Astrocyte (in vitro differentiated cells and primary cell): ENCODE results near the gene RTN3. TPM values are rescaled to one million over a fixed set of nuclear protein-coding genes. Genes with fewer than 3 reads are reported as not detected.
"Not testable (repeated sequence)": the region's sequence is repeated elsewhere in the genome, so short reads cannot be mapped to it uniquely, and the experiment has no call there.

Experiments used
- DNase-seq: peaks from one replicate; pipeline ENCODE4 v3.0.0-alpha.2; 2010; ENCODE audit warnings: low read depth
- FAIRE-seq: peaks from 2 replicates; lab custom pipeline; 2011; peaks lifted over from hg19 to GRCh38; lab: Jason Lieb, UNC
- H2AFZ ChIP-seq: 2 replicates; pipeline ENCODE4 v1.6.0; 2012; ENCODE audit warnings: low read depth, low read length, inconsistent platforms
- H3K27ac ChIP-seq: 2 replicates; pipeline ENCODE4 v1.5.1; 2011; ENCODE audit warnings: low read depth, low read length, inconsistent platforms
- H3K27me3 ChIP-seq: 2 replicates; pipeline ENCODE4 v1.6.0; 2011; ENCODE audit warnings: low read length, inconsistent platforms; ENCODE audit not compliant: insufficient read depth
- H3K36me3 ChIP-seq: 2 replicates; pipeline ENCODE4 v1.5.1; 2011; ENCODE audit warnings: low read length, inconsistent platforms; ENCODE audit not compliant: insufficient read depth
- H3K4me1 ChIP-seq: 2 replicates; pipeline ENCODE4 v1.5.1; 2011; ENCODE audit warnings: low read length, inconsistent platforms; ENCODE audit not compliant: insufficient read depth
- H3K4me2 ChIP-seq: 2 replicates; pipeline ENCODE4 v1.6.0; 2012; ENCODE audit warnings: low read length, inconsistent platforms
- H3K4me3 ChIP-seq: 2 replicates; pipeline ENCODE4 v1.5.1; 2011; ENCODE audit warnings: low read depth, mild to moderate bottlenecking, low read length, inconsistent platforms; ENCODE audit not compliant: insufficient read depth
- H3K79me2 ChIP-seq: 2 replicates; pipeline ENCODE4 v1.6.0; 2012; ENCODE audit warnings: mild to moderate bottlenecking, low read length, inconsistent platforms; ENCODE audit not compliant: insufficient read depth
- H3K9ac ChIP-seq: 2 replicates; pipeline ENCODE4 v1.6.0; 2012; ENCODE audit warnings: mild to moderate bottlenecking, low read length, inconsistent platforms
- H3K9me3 ChIP-seq: 2 replicates; pipeline ENCODE4 v1.5.1; 2012; ENCODE audit warnings: low read depth, mild to moderate bottlenecking, low read length, inconsistent platforms; ENCODE audit not compliant: insufficient read depth
- H4K20me1 ChIP-seq: 2 replicates; pipeline ENCODE4 v1.6.0; 2012; ENCODE audit warnings: low read length, inconsistent platforms; ENCODE audit not compliant: insufficient read depth
- H3K27ac Mint-ChIP-seq: one replicate; pipeline ENCODE4 v1.8.0; 2021; ENCODE audit warnings: mild to moderate bottlenecking, mixed read lengths; ENCODE audit not compliant: unreplicated experiment
- H3K27me3 Mint-ChIP-seq: one replicate; pipeline ENCODE4 v1.8.0; 2021; ENCODE audit warnings: low read depth, mixed read lengths; ENCODE audit not compliant: unreplicated experiment
- H3K36me3 Mint-ChIP-seq: one replicate; pipeline ENCODE4 v1.8.0; 2021; ENCODE audit warnings: low read depth, mixed read lengths; ENCODE audit not compliant: unreplicated experiment
- H3K4me1 Mint-ChIP-seq: one replicate; pipeline ENCODE4 v1.8.0; 2021; ENCODE audit warnings: low read depth, mixed read lengths; ENCODE audit not compliant: unreplicated experiment
- H3K4me3 Mint-ChIP-seq: one replicate; pipeline ENCODE4 v1.8.0; 2021; ENCODE audit warnings: mild to moderate bottlenecking, moderate library complexity, mixed read lengths; ENCODE audit not compliant: unreplicated experiment
- H3K9me3 Mint-ChIP-seq: one replicate; pipeline ENCODE4 v1.8.0; 2021; ENCODE audit warnings: mild to moderate bottlenecking, mixed read lengths; ENCODE audit not compliant: unreplicated experiment
- EZH2 ChIP-seq: IDR thresholded peaks from 2 replicates; pipeline ENCODE4 v1.6.1; 2012; ENCODE audit warnings: mild to moderate bottlenecking, low read length, inconsistent platforms; ENCODE audit not compliant: insufficient read depth
- total RNA-seq: library from RNA; stranded (reverse); gene quantifications from 2 replicates; pipeline ENCODE4 v1.2.1, GENCODE V29; 2021
- TF ChIP-seq, protein P1 (sequence below): IDR thresholded peaks from 2 replicates; pipeline ENCODE4 v1.5.1; 2011; ENCODE audit warnings: low read depth, mild to moderate bottlenecking, inconsistent platforms, low read length, moderate library complexity; ENCODE audit not compliant: insufficient read depth

The RTN3 gene
- total RNA-seq, 1 donor from 2014 or later, result 99.5 TPM

DNA sequence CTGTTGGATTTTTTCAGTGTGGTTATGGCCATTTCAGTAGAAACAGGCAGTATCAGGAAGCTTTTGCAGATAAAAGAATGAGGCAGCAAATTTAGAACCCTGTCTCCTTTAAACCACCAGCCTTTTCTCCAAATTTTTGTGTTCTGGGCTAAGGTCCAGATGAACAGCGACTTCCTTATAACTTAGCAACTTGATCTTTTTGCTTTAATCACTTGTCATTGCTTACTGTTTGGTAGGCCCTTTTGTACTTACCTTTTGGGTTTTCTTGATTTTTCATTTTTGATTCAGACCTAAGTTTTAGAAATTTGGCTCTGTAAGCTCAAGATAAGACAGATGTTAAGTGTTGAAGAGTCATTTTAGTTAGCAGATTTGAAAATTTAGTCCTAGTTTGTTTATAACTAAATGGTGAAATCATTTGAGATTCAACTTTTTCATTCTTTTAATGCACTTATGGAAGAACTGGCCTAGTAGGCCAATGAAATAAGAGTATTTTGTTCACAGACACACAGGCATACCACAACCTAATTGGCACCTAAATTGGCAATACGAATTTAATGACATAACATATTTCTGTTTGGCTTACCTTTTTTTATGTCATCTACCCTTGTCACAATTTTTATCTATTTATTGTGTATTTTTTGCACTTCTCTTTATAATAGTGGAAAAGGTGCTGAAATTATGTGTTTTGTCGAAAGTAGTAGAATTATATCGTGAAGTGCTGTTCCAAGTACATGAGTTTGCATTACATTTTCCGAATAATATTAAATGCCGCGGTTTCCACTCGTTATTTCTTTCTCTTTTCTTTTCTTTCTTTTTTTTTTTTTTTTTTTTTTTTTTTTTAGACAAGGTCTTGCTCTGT lies 2.1 kb downstream of the RTN3 start:
- Mint-ChIP-seq H3K9me3 (no peaks in the 10 kb centered on the region), H3K27me3 (no peaks in the 10 kb centered on the region), H3K36me3 (no peaks in the 10 kb centered on the region), H3K27ac (peak overlapping the region; percentile 26), H3K4me3 (peak overlapping the region; percentile 100), H3K4me1 (peaks cover 11% of the 10 kb centered on the region)
- FAIRE-seq (no peak), DNase-seq (peak; percentile 58)
- H3K4me1 ChIP-seq, result peaks cover 16% of the 10 kb centered on the region
- H3K36me3 ChIP-seq, result no peaks in the 10 kb centered on the region
- H3K27ac ChIP-seq, result no peak overlapping the region
- H3K27me3 ChIP-seq, result no peaks in the 10 kb centered on the region
- peak overlapping the region; percentile 98 for H3K4me3 ChIP-seq
- peak overlapping the region; percentile 100 for H3K4me2 ChIP-seq
- no peak overlapping the region for H2AFZ ChIP-seq
- H3K9ac ChIP-seq, result peak overlapping the region; percentile 87
- H4K20me1 ChIP-seq, result peaks cover 41% of the 10 kb centered on the region
- H3K79me2 ChIP-seq, result peaks cover 57% of the 10 kb centered on the region
- TF ChIP-seq EZH2, result no peak
- TF ChIP-seq, protein P1, sequence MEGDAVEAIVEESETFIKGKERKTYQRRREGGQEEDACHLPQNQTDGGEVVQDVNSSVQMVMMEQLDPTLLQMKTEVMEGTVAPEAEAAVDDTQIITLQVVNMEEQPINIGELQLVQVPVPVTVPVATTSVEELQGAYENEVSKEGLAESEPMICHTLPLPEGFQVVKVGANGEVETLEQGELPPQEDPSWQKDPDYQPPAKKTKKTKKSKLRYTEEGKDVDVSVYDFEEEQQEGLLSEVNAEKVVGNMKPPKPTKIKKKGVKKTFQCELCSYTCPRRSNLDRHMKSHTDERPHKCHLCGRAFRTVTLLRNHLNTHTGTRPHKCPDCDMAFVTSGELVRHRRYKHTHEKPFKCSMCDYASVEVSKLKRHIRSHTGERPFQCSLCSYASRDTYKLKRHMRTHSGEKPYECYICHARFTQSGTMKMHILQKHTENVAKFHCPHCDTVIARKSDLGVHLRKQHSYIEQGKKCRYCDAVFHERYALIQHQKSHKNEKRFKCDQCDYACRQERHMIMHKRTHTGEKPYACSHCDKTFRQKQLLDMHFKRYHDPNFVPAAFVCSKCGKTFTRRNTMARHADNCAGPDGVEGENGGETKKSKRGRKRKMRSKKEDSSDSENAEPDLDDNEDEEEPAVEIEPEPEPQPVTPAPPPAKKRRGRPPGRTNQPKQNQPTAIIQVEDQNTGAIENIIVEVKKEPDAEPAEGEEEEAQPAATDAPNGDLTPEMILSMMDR, result no peak
- no peaks in the 10 kb centered on the region for H3K9me3 ChIP-seq

DNA sequence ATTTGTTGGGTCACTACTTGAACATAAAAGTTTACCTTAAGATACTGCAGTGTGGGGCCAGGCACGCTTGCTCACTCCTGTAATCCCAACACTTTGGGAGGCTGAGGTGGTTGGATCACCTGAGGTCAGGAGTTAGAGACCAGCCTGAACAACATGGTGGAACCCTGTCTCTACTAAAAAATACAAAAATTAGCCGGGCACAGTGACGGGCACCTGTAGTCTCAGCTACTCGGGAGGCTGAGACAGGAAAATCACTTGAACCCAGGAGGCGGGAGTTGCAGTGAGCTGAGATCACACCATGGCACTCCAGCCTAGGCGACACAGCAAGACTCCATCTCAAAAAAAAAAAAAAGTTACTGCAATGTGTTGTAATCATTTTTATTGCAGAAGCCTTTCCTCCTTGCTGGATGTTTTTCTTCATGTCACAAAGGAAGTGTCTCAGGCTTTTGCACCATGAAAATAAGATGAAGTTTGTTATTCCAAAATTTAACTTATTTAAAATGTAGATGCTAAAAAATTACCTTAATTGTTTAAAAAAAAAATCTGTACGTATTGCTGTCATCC lies 3.9 kb downstream of the RTN3 start:
- not testable (repeated sequence) for H3K9me3 ChIP-seq, H3K27ac Mint-ChIP-seq, H3K27ac ChIP-seq, H3K4me3 ChIP-seq, DNase-seq, H2AFZ ChIP-seq, FAIRE-seq, H3K27me3 Mint-ChIP-seq, H3K9me3 Mint-ChIP-seq, H3K4me3 Mint-ChIP-seq, H3K9ac ChIP-seq, H3K36me3 Mint-ChIP-seq, H3K36me3 ChIP-seq, H3K4me2 ChIP-seq, H3K27me3 ChIP-seq
- Histone ChIP-seq H3K79me2 (peaks cover 76% of the 10 kb centered on the region), H4K20me1 (peaks cover 50% of the 10 kb centered on the region), H3K4me1 (peaks cover 16% of the 10 kb centered on the region)
- peaks cover 19% of the 10 kb centered on the region for H3K4me1 Mint-ChIP-seq

DNA sequence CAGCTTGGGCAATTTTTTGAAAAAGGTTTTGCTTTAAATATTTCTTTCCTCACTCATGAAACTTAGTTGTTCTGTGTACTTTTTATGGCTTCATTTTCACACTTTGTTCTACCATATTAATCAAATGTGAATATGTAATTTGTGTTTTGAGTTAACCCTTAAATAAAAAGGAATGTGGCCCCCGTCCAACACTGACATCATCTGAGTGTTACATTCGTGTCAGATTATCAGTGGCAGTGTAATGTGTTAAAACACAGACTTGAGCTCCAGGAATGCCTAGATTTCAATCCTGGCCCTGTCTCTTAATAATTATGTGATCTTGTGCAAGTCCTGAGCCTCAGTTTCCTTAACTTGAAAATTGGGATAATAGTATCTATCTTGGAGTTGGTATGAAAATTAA lies 5.6 kb downstream of the RTN3 start:
- Mint-ChIP-seq H3K27ac (no peak overlapping the region), H3K9me3 (no peaks in the 10 kb centered on the region), H3K4me1 (peaks cover 17% of the 10 kb centered on the region), H3K27me3 (no peaks in the 10 kb centered on the region), H3K4me3 (no peak overlapping the region), H3K36me3 (no peaks in the 10 kb centered on the region)
- Histone ChIP-seq H3K27me3 (no peaks in the 10 kb centered on the region), H3K4me3 (no peak overlapping the region), H4K20me1 (peaks cover 62% of the 10 kb centered on the region), H3K27ac (no peak overlapping the region), H3K9me3 (no peaks in the 10 kb centered on the region), H3K9ac (no peak overlapping the region), H2AFZ (no peak overlapping the region), H3K4me1 (peaks cover 13% of the 10 kb centered on the region), H3K79me2 (peaks cover 87% of the 10 kb centered on the region), H3K4me2 (no peak overlapping the region), H3K36me3 (no peaks in the 10 kb centered on the region)
- TF ChIP-seq, protein P1, result no peak
- no peak for TF ChIP-seq EZH2
- DNase-seq (no peak), FAIRE-seq (no peak)
